ENCODE results near the gene TRPC4AP. TPM values are rescaled to one million over a fixed set of nuclear protein-coding genes. Genes with fewer than 3 reads are reported as not detected.

TRPC4AP gene
- total and polyA plus RNA-seq, 2 of the 8 experiments (the other 6 are each of a cell fraction or from before 2014, with no cell fraction given) = 73.1 to 74.8 TPM

DNA sequence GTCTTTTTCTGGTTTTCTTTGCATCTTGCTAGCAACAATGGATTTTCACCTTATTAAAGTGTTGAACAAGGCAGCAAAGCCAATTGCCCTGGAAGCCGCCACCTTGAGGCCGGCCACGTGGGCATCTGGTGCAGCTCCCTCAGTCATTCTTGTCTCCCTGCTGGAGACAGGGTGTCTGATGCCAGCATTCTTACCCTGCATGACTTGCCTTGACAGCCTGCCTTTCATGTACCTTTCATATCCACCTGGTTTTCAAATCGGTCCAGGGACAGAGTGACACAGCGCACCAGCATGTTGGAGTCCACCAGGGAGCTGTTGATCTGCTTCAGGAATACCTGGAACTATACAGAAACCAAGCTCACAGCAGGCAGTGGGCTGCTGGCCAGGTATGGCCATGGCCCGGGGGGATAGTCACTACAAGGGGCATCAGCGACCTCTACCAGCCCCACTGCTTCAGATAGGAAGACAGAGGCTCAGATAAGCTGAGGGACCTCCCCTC, 87.1 kb downstream of the TRPC4AP start (continued):
- TF ChIP-seq SP2 (IDR thresholded peaks at IDR 0.05; ENCODE audit: low read length) (no peak), RFX5 (IDR thresholded peaks at IDR 0.05; ENCODE audit: borderline replicate concordance, low read depth, low read length) (no peak), NANOG (IDR thresholded peaks at IDR 0.05; ENCODE audit: insufficient read depth, low read depth, low read length, poor library complexity, severe bottlenecking) (no peak), NRF1 (IDR thresholded peaks at IDR 0.05; ENCODE audit: low read depth, low read length) (no peak)

All from H1 (cell line).